Endodermal cell (in vitro differentiated cells): Measurements from ENCODE around the gene SLC12A6. TPM values are rescaled to one million over a fixed set of nuclear protein-coding genes. Genes with fewer than 3 reads are reported as not detected.

ENCODE experiments used
- DNase-seq: peaks from one replicate; pipeline ENCODE4 v3.0.0-alpha.2; 2017
- H3K27ac ChIP-seq: 2 replicates; pipeline ENCODE4 v1.5.1; 2013; ENCODE audit warnings: mild to moderate bottlenecking, low read depth, low read length, moderate library complexity
- H3K27me3 ChIP-seq: 2 replicates; pipeline ENCODE4 v1.6.1; 2013; ENCODE audit warnings: mild to moderate bottlenecking, low read length, moderate library complexity; ENCODE audit not compliant: insufficient read depth, control insufficient read depth, poor library complexity, severe bottlenecking
- H3K36me3 ChIP-seq: 2 replicates; pipeline ENCODE4 v1.7.0; 2013; ENCODE audit warnings: mild to moderate bottlenecking, low read length, moderate library complexity; ENCODE audit not compliant: control insufficient read depth, insufficient read depth
- H3K4me1 ChIP-seq: one replicate; pipeline ENCODE4 v1.7.0; 2013; ENCODE audit warnings: low read length; ENCODE audit not compliant: control insufficient read depth, insufficient read depth
- H3K4me3 ChIP-seq: 2 replicates; pipeline ENCODE4 v1.5.1; 2013; ENCODE audit warnings: mild to moderate bottlenecking, low read length, moderate library complexity
- H3K9ac ChIP-seq: 2 replicates; pipeline ENCODE4 v1.6.1; 2013; ENCODE audit warnings: mild to moderate bottlenecking, low read length, moderate library complexity; ENCODE audit not compliant: poor library complexity, severe bottlenecking; ENCODE audit errors: extremely low read depth
- H3K9me3 ChIP-seq: 2 replicates; pipeline ENCODE4 v1.6.1; 2013; ENCODE audit warnings: mild to moderate bottlenecking, low read length, moderate library complexity; ENCODE audit not compliant: control insufficient read depth
- H3K27ac Mint-ChIP-seq: 2 replicates; pipeline ENCODE4 v1.8.0; 2020; ENCODE audit warnings: mixed read lengths
- H3K27me3 Mint-ChIP-seq: 2 replicates; pipeline ENCODE4 v1.8.0; 2021; ENCODE audit warnings: mild to moderate bottlenecking, mixed read lengths; ENCODE audit not compliant: insufficient read depth
- H3K36me3 Mint-ChIP-seq: 2 replicates; pipeline ENCODE4 v1.8.0; 2020; ENCODE audit warnings: low read depth, mixed read lengths
- H3K4me1 Mint-ChIP-seq: 2 replicates; pipeline ENCODE4 v1.8.0; 2020; ENCODE audit warnings: mixed read lengths
- H3K4me3 Mint-ChIP-seq: 2 replicates; pipeline ENCODE4 v1.8.0; 2020; ENCODE audit warnings: mild to moderate bottlenecking, moderate library complexity, mixed read lengths
- H3K9me3 Mint-ChIP-seq: 2 replicates; pipeline ENCODE4 v1.8.0; 2020; ENCODE audit warnings: mild to moderate bottlenecking, mixed read lengths
- WGBS, 2 experiments: methylation state at CpG; one replicate each; pipeline versions ENCODE4 v1.1.5 to v1.1.7; 2013; ENCODE audit warnings: missing lambda C conversion rate in 2 of 2, mixed read lengths in 1 of 2; ENCODE audit not compliant: insufficient coverage in 1 of 2, insufficient read length in 1 of 2; 5-methylcytosine and 5-hydroxymethylcytosine counted together
- total RNA-seq, 2 donors: library from RNA; stranded (reverse); fragmentation: NEBNext Ultra II Directional in 1 of 2; extraction: Animal tissue kit (Norgen Biotek cat#: 25700) in 1 of 2; gene quantifications; 2 replicates in 1 of 2; 3 replicates in 1 of 2; pipeline ENCODE4 v1.2.1, GENCODE V29; 2021
- TF ChIP-seq, protein P1 (sequence below): fragments of 200-600 bp; sonication (generic); conservative IDR thresholded peaks from 2 replicates; pipeline ENCODE4 v1.5.0; 2021; ENCODE audit warnings: antibody characterized with exemption, mild to moderate bottlenecking

Gene SLC12A6
- total RNA-seq, 2 donors from 2014 or later: 18.2 to 23.3 TPM

DNA sequence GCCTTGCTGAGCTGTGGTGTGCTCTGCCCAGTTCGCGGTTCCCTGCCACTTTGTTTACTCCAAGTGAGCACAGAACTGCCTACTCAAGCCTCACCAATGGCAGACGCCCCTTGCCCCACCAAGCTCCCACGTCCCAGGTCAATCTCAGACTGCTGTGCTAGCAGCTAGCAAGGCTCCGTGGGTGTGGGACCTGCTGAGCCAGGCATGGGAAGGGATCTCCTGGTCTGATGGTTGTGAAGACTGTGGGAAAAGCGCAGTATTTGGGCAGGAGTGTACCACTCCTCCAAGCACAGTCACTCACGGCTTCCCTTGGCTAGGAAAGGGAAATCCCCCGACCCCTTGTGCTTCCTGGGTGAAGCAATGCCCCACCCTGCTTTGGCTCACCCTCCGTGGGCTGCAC is 45.0 kb downstream of the SLC12A6 start:
- Mint-ChIP-seq H3K4me1 (no peaks in the 10 kb centered on the region), H3K9me3 (no peaks in the 10 kb centered on the region), H3K36me3 (peaks cover 13% of the 10 kb centered on the region), H3K27ac (no peak overlapping the region), H3K4me3 (no peak overlapping the region), H3K27me3 (peaks cover 5% of the 10 kb centered on the region)
- Histone ChIP-seq H3K36me3 (no peaks in the 10 kb centered on the region), H3K4me3 (no peak overlapping the region), H3K4me1 (no peaks in the 10 kb centered on the region), H3K9ac (no peak overlapping the region), H3K27ac (no peak overlapping the region), H3K27me3 (no peaks in the 10 kb centered on the region), H3K9me3 (no peaks in the 10 kb centered on the region)
- peak; percentile 37 for DNase-seq
- WGBS, 2 experiments: 90 to 94% methylated on average over 3 to 9 of the region's 9 CpGs
- TF ChIP-seq, protein P1, sequence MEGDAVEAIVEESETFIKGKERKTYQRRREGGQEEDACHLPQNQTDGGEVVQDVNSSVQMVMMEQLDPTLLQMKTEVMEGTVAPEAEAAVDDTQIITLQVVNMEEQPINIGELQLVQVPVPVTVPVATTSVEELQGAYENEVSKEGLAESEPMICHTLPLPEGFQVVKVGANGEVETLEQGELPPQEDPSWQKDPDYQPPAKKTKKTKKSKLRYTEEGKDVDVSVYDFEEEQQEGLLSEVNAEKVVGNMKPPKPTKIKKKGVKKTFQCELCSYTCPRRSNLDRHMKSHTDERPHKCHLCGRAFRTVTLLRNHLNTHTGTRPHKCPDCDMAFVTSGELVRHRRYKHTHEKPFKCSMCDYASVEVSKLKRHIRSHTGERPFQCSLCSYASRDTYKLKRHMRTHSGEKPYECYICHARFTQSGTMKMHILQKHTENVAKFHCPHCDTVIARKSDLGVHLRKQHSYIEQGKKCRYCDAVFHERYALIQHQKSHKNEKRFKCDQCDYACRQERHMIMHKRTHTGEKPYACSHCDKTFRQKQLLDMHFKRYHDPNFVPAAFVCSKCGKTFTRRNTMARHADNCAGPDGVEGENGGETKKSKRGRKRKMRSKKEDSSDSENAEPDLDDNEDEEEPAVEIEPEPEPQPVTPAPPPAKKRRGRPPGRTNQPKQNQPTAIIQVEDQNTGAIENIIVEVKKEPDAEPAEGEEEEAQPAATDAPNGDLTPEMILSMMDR: no peak

DNA sequence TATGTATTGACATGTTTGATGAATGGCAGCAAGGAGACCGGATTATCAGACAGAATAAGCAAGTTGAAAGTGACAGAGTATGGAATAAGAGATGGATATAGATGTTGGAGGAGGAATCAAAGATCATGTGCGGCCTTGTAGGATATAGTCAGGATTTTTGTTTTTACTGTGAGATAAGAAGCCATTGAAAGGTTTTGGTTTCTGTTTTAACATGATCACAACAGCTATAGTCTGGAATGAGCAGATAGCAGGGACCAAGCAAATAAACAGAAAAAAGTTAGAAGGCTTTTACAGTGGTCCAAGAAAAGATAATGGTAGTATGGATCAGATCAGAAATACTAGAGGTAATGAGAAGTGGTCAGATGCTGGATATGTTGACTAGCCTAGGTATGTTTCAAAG is 52.6 kb downstream of the SLC12A6 start:
- H3K9me3 ChIP-seq: no peaks in the 10 kb centered on the region
- H3K27me3 Mint-ChIP-seq: no peaks in the 10 kb centered on the region
- 90 to 94% methylated on average over 2 of the region's 2 CpGs for WGBS, 2 experiments
- H3K4me1 Mint-ChIP-seq: no peaks in the 10 kb centered on the region
- no peaks in the 10 kb centered on the region for H3K4me1 ChIP-seq
- H3K36me3 Mint-ChIP-seq: no peaks in the 10 kb centered on the region
- H3K27ac ChIP-seq: no peak overlapping the region
- TF ChIP-seq, protein P1: no peak
- H3K4me3 ChIP-seq: no peak overlapping the region
- no peak overlapping the region for H3K27ac Mint-ChIP-seq
- no peaks in the 10 kb centered on the region for H3K36me3 ChIP-seq
- DNase-seq: no peak
- no peak overlapping the region for H3K4me3 Mint-ChIP-seq
- H3K27me3 ChIP-seq: no peaks in the 10 kb centered on the region
- H3K9ac ChIP-seq: no peak overlapping the region
- peaks cover 3% of the 10 kb centered on the region for H3K9me3 Mint-ChIP-seq

DNA sequence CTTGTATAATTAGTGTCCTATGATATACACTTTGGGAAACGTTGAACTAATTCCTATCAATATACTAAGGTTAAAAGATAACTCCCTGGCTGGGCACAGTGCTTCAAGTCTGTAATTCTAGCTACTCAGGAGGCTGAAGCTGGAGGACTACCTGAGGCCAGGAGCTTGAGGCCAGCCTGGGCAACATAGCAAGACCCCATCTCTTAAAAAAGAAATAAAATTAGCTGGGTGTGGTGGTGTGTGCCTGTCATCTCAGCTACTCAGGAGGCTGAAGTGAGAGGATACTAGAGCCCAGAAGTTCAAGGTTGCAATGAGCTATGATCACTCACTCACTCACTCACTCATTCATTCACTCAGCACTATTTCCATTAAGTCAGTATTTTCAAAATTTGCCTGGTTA is 55.2 kb downstream of the SLC12A6 start:
- 90 to 100% methylated on average over 1 of the region's 1 CpG for WGBS, 2 experiments
- DNase-seq: no peak
- Histone ChIP-seq H3K9ac (no peak overlapping the region), H3K36me3 (no peaks in the 10 kb centered on the region), H3K9me3 (no peaks in the 10 kb centered on the region), H3K27ac (no peak overlapping the region), H3K4me1 (no peaks in the 10 kb centered on the region), H3K4me3 (no peak overlapping the region), H3K27me3 (no peaks in the 10 kb centered on the region)
- peaks cover 3% of the 10 kb centered on the region for H3K9me3 Mint-ChIP-seq
- no peaks in the 10 kb centered on the region for H3K27me3 Mint-ChIP-seq
- H3K4me3 Mint-ChIP-seq: no peak overlapping the region
- H3K4me1 Mint-ChIP-seq: no peaks in the 10 kb centered on the region
- H3K36me3 Mint-ChIP-seq: no peaks in the 10 kb centered on the region
- TF ChIP-seq, protein P1: no peak
- no peak overlapping the region for H3K27ac Mint-ChIP-seq
